GM23248 (cell line): ENCODE data around the gene SLC11A1.

Experiments
- EZH2 ChIP-seq: fragments of 200-600 bp; sonication (generic); IDR thresholded peaks from 2 replicates; pipeline ENCODE4 v1.6.1; 2018; ENCODE audit warnings: antibody characterized with exemption, mild to moderate bottlenecking; ENCODE audit not compliant: insufficient read depth, poor library complexity, severe bottlenecking
- EZH2phosphoT487 ChIP-seq: fragments of 200-600 bp; sonication (generic); IDR thresholded peaks from 2 replicates; pipeline ENCODE4 v1.6.1; 2018; ENCODE audit warnings: antibody characterized with exemption, moderate library complexity, mild to moderate bottlenecking, low read depth; ENCODE audit not compliant: insufficient read depth

GRCh38 chr2:218397463-218397819 is 15.4 kb downstream of the SLC11A1 start:
- TF ChIP-seq EZH2, result no peak
- no peak for TF ChIP-seq EZH2phosphoT487
